GM21423 (cell line): ENCODE data around the gene DSN1.
"Not testable (repeated sequence)": the region's sequence is repeated elsewhere in the genome, so short reads cannot be mapped to it uniquely, and the experiment has no call there.

Experiments used
- ATAC-seq: cut with Tn5 transposase; IDR thresholded peaks from one replicate; pipeline ENCODE4 v1.9.1; 2021; ENCODE audit warnings: mild to moderate bottlenecking, moderate library complexity; ENCODE audit not compliant: unreplicated experiment

Gene DSN1

GRCh38 chr20:36773597-36774390, at the start of gene DSN1:
TSS of gene DSN1 (minus strand) at chr20:36773763. CDS start at chr20:36771458, 2,305 bp downstream.
- peak; percentile 79 for ATAC-seq

DNA sequence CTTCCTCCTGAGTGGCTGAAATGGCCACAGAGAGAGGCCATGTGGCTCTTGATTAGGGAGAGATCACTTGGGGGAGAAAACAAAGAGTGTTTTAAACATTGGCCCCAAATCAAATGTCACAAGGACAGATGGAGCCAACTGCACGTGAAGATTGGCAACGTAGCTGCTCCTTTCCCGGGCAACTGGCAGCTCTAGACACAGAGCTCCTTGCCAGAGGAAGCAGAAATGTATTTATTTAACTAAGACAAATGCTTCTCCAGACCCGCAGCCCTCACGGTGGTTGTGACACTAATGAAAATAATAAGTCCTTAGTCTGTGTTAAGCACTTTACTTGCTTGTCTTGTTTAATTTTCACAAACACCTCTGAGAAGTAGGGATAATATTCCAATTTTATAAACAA, 49.6 kb upstream of the DSN1 start:
- no peak for ATAC-seq

GRCh38 chr20:36821964-36822437, 48.4 kb upstream of the DSN1 start:
- no peak for ATAC-seq

DNA sequence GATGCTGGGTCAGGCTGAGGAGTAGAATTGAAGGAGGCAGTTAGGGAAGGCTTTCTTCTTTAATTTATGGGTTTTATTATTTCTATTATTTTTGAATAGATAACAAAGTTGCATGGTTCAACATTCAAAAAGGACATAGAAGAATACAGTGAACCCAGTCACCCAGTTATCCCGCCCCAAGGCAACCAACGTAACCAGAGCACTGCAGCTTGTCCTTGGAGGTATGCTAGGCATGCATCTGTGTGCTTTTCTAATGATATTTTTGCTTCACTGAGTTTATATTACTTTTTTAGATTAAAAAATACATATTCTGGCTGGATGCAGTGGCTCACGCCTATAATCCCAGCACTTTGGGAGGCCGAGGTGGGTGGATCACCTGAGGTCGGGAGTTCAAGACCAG, 47.4 kb upstream of the DSN1 start:
- ATAC-seq, result no peak

DNA sequence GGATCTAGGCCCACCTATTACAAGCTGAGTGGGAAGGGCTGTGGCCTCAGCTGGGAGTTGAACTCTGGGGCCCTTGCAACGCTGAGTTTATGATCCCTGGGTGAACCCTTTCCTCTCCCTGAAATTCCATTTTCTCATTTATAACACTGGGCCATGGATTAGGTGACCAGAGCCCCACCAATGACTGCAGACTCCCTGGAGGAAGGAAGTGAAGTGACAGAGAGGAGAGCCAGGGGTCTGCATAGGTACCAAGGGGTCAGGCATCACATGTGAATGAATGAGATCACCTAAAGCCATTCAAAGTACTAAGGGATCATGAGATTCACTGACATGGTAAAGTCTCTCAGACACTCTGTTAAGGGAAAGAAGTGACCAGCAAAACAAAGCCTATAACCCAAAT, 46.5 kb upstream of the DSN1 start:
- no peak for ATAC-seq

GRCh38 chr20:36819659-36820058, 46.1 kb upstream of the DSN1 start:
- ATAC-seq, result no peak

DNA sequence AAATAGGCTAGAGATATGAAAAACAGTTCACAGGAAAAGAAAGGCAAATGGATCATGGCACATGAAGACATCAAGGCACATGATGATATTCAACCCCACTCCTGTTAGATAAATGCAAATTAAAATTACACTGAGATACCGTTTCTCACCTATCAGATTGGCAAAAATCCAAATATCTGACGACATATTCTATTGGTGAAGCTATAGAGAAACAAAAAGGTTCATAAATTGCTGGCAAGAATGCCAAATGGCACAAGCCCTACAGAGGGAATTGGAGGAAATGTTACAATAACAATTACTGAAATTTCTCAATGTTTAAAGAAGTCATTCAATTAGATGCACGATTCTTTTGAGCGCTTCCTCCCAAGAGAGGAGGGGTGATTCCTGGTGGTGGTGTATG, 45.3 kb upstream of the DSN1 start:
- no peak for ATAC-seq

- ATAC-seq, result no peak
These were observed 44.6 kb upstream of the DSN1 start for GRCh38 chr20:36818185-36818584.

DNA sequence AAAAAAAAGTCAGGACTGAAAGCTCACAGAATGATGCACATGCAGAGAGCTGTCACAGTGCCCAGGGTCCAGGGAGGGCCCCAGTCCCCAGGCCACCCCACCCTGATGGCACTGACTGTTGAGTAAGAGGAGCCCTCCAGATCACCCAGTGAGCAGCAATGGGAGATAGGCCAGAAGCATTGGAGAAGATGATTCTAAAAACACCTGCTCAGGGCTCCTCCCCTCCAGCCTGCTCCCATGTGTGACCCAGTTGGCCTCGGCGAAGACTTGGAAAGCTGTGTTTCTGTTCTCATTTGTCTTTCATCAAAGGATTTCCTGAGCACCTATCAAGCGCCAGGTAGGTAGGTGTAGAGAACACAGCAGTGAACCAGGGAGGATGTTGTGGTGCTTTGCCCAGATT, 43.9 kb upstream of the DSN1 start:
- ATAC-seq, result no peak

DNA sequence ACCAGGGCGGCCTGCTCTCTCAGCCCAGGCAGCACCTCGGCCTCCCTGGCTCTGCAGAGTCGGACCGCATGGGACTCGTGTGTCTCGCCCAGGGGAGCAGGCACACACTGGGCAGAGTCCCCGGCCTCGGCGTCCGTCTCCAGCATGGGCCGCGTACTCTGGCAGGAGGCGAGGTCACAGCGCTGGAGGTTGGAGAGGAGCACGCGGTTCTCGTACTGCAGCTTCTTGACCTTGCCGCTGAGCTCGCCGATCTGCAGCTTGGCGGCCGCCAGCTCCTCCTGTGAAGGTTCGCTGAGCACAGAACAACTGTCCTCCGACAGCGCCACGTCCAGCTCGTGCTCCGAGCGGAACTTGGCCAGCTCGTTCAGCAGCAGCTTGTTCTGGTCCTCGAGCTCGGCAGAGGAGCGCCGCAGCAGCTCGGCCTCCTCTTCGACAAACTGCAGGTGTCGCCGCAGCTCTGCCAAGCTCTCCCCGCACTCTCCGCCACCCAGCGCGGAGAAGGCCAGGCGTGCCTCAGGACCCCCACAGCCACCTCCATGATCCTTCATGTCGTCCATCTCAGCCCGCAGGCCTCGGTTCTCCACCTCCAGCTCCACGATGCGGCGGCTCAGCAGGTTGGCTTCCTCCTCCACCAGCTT, 42.0 kb upstream of the DSN1 start:
- no peak for ATAC-seq

DNA sequence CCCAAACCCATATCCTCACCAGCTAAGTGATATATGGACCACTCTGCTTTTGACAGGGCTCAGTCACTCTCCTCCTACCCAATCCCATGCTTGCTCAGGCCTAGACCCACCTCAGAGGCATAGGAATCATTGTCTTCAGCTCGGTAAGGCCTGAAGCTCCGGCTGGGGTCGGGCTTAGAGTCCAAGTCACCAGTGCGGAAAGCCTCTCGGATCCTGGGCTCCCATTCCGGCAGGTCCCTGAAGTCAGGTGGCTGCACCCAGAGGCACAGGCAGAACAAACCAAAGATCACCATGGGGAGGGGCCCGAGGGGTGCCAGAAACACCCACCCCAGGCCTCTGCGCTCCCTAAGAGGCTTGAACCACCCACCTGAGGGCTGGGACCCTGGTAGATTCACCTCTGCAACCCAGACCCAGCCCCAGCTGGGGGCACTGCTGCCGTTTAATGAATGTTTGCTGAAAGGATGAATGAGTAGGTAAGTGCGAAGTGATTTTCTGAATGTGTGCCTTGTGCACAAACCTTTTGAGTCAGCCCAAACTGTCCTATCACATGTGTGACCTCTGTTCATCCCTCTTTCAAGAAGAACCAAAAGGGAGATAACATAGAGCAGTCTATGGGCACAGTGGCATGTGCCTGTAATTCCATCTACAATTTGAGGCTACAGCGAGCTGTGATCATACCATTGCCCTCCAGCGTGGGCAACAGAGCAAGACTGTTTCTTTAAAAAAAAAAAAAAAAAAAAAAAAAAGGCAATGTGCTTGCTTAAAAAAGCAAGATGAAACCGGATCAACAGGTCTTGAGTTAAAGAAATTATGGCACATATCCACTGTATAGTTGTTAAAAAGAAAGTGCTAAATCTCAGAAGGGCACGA, 39.3 kb upstream of the DSN1 start:
- no peak for ATAC-seq

DNA sequence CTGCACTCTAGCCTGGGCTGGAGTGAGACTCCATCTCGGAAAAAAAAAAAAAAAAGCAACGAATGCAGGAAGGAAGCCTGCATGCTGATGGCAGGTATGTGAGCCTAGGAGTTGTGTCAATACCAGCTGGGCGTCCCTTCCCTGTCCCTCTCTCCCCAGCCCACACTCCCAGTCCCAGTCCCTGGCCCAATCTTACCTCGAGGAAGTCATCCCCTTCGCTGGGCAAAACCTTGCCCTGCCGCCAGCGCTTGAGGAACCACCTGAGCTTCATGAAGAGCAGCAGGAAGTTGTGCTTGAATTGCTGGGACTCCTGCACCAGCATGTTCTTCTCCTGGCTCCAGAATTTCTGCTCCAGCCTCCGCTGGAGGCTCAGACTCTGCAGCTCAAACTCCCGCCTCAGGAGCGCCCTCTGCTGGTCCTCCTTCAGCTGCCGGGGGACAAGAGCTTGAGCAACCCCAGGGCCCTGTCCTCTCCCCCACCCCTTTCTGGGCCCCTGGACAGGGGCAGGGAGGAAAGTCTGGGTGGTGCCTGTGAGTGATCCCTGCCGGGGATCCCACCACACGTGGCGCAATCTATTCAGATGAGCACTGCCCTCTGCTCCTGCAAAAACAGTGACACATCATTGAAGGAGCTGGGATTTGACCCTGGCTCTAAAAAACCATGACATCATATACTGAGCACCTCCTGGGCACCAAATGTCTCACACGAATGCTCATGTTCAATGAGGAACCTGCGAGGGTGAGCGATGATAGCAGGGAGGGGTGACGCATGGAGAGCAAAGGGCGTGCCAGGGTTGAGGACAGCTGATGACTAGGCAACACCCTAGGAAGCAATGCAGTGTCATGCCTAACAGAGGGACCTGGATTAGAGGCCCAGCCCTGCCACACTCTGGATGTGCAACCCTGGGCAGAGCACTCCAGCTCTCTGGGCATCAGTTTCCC, 35.0 kb upstream of the DSN1 start:
- no peak for ATAC-seq

DNA sequence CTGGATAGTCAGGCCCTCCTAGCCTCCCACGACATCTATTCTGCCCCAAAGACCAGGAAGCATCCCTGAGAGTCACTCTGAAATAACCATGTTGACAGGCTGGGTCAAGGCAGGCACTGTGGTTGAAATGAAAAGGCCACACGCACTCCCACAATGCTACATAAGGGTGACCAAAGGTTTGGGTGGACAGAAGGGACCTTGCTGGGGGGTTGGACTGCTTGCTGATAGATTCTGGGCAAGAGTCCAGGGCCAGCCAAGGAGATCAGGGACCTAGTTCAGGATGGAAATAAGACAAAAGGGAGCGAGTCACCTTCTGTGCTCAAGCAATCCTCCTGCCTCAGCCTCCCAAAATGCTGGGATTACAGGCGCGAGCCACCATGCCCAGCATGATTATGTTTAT, 32.5 kb upstream of the DSN1 start:
- no peak for ATAC-seq

- ATAC-seq, result no peak
These were observed 31.8 kb upstream of the DSN1 start for GRCh38 chr20:36805396-36805795.

DNA sequence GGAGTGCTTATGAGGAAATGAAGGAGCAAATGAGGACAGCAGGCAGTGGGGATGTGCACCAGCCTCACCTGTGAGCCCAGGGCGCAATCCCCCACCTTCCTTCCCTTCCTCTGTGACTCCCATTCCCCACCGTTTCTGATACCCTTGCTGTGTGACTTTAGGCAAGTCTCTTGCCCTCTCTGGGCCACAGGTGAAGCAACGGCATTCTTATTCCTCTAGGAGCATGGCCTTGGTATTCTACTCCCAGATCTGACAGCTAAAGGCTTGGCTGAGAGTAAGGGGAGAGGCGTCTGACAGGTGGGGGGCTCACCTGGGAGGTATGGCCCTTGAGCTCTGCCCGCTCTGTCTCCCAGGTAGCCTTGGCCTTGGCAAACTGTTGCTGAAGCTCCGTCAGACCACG, 30.9 kb upstream of the DSN1 start:
- ATAC-seq, result no peak

- ATAC-seq, result no peak
These were observed 29.0 kb upstream of the DSN1 start for GRCh38 chr20:36802326-36803222.

DNA sequence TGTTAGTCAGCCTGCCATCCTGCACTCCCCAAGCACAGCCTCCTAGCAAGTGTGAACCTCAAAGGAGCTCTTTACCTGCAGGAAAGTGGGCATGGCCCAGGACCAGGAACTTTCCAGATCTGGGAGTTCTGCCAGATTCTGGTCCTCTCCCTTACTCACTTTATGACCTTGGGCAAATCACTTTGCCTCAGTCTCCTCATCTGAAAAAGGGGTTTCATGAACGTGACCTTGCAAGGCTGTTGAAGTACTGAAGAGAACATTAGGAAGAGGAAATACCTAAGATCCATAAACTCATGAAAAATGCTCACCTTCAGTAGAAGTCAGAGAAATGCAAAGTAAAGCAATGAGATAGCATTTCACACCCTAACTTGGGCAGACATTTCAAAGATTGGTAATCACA, 26.8 kb upstream of the DSN1 start:
- no peak for ATAC-seq

- not testable (repeated sequence) for ATAC-seq
These were observed 25.8 kb upstream of the DSN1 start for GRCh38 chr20:36799313-36799712.

- no peak for ATAC-seq
These were observed 23.3 kb upstream of the DSN1 start for GRCh38 chr20:36796875-36797274.
